Liver (tissue), 3 donors: ENCODE measurements around the gene MB21D2.

Experiments used
- CTCF ChIP-seq: fragments of 150-350 bp; IDR thresholded peaks from 2 replicates; pipeline ENCODE4 v1.5.1; 2017; ENCODE audit warnings: improper control_type of control experiment, low read depth, low read length; ENCODE audit not compliant: missing input control
- GABPA ChIP-seq, 2 donors: IDR thresholded peaks in 1 of 2; conservative IDR thresholded peaks in 1 of 2; 2 replicates each; pipeline ENCODE4 v1.6.1; 2016; ENCODE audit warnings: antibody characterized with exemption in 2 of 2, mild to moderate bottlenecking in 1 of 2, moderate library complexity in 1 of 2
- MAX ChIP-seq: IDR thresholded peaks from 2 replicates; pipeline ENCODE4 v1.6.1; 2016; ENCODE audit warnings: antibody characterized with exemption
- NR2F2 ChIP-seq: IDR thresholded peaks from 2 replicates; pipeline ENCODE4 v1.6.1; 2016; ENCODE audit warnings: antibody characterized with exemption
- RAD21 ChIP-seq, 2 donors: IDR thresholded peaks; 2 replicates each; pipeline ENCODE4 v1.6.1; 2016; ENCODE audit warnings: antibody characterized with exemption in 2 of 2, mild to moderate bottlenecking in 2 of 2
- REST ChIP-seq: IDR thresholded peaks from 2 replicates; pipeline ENCODE4 v1.6.1; 2016; ENCODE audit warnings: antibody characterized with exemption, mild to moderate bottlenecking
- SP1 ChIP-seq: IDR thresholded peaks from 2 replicates; pipeline ENCODE4 v1.6.1; 2018; ENCODE audit warnings: antibody characterized with exemption, mild to moderate bottlenecking
- TAF1 ChIP-seq: conservative IDR thresholded peaks from 2 replicates; pipeline ENCODE4 v1.6.1; 2016; ENCODE audit warnings: antibody characterized with exemption, mild to moderate bottlenecking
- YY1 ChIP-seq: IDR thresholded peaks from 2 replicates; pipeline ENCODE4 v1.6.1; 2016; ENCODE audit warnings: antibody characterized with exemption, mild to moderate bottlenecking
- ZBTB33 ChIP-seq: IDR thresholded peaks from 2 replicates; pipeline ENCODE4 v1.6.1; 2016; ENCODE audit warnings: antibody characterized with exemption
- donor health status: healthy.
- donor health status: healthy.

GRCh38 chr3:192933779-192934460, 16.3 kb upstream of the MB21D2 start:
- no peak for TF ChIP-seq CTCF
- no peak for TF ChIP-seq NR2F2
- TF ChIP-seq REST: no peak
- TF ChIP-seq ZBTB33: no peak
- TF ChIP-seq GABPA (IDR thresholded peaks at IDR 0.05 in 1 of 2, conservative IDR thresholded peaks at IDR 0.05 in 1 of 2): no peak
- TF ChIP-seq RAD21 (IDR thresholded peaks at IDR 0.05): no peak
- TF ChIP-seq SP1: no peak
- no peak for TF ChIP-seq YY1
- no peak for TF ChIP-seq TAF1
- TF ChIP-seq MAX: no peak
